Measurements from ENCODE around the gene RAB3IL1.
A peak's percentile ranks its signal among the peaks of the same experiment; 100 is the strongest.

The RAB3IL1 gene

DNA sequence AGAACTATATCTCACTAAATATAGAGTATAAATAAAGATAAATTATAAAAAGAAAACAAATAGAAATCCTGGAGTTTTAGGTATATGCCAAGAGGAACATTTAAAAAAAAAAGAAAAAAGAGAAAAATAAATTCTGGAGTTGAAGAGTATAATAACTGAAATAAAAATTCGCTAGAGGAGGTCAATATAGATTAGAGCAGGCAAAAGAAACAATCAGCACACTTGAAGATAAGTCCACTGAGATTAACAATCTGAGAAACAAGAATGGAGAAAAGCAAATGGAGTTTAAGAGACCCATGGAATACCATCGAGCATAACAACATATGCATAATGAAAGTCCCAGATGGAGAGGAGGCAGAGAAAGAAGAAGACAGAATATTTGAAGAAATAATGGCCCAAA lies 18.5 kb upstream of the RAB3IL1 start:
- DNase-seq = no peak
- no peak overlapping the region for H3K27ac ChIP-seq
- TF ChIP-seq, protein P1, sequence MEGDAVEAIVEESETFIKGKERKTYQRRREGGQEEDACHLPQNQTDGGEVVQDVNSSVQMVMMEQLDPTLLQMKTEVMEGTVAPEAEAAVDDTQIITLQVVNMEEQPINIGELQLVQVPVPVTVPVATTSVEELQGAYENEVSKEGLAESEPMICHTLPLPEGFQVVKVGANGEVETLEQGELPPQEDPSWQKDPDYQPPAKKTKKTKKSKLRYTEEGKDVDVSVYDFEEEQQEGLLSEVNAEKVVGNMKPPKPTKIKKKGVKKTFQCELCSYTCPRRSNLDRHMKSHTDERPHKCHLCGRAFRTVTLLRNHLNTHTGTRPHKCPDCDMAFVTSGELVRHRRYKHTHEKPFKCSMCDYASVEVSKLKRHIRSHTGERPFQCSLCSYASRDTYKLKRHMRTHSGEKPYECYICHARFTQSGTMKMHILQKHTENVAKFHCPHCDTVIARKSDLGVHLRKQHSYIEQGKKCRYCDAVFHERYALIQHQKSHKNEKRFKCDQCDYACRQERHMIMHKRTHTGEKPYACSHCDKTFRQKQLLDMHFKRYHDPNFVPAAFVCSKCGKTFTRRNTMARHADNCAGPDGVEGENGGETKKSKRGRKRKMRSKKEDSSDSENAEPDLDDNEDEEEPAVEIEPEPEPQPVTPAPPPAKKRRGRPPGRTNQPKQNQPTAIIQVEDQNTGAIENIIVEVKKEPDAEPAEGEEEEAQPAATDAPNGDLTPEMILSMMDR (IDR thresholded peaks at IDR 0.05; ENCODE audit: low read depth, low read length, missing control alignments) = no peak
- in situ Hi-C loops (cut with HindIII; ENCODE audit: low pct_ligation_motif_present, low sequenced_read_pairs) = no loop called here
- no peaks in the 10 kb centered on the region for H3K36me3 ChIP-seq (replicated peaks)
- no peaks in the 10 kb centered on the region for H3K27me3 ChIP-seq (replicated peaks)
- no peak overlapping the region for H3K4me3 ChIP-seq (ENCODE audit: low read depth, low read length)

DNA sequence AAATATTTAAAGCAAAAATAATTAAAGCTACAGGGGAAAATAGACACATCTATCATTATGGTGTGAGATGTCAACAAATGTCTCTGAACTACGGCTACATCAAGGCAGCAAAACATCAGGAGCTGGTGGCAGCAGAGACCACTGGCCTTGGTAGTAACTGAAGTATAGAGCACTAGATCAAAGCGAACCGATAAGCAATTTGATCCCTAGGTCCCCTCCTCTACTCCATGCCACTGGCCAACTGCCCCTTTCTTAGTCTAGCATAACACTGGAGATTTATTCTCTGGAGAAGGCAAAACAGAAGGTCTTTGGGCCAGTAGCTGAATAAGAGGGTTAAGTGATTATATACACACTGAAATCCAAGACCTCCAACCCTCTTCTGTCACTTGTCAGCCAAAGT lies 13.6 kb upstream of the RAB3IL1 start:
- H3K27ac ChIP-seq = no peak overlapping the region
- in situ Hi-C loops (cut with HindIII; ENCODE audit: low pct_ligation_motif_present, low sequenced_read_pairs) = no loop called here
- no peak overlapping the region for H3K4me3 ChIP-seq (ENCODE audit: low read depth, low read length)
- H3K27me3 ChIP-seq (replicated peaks) = no peaks in the 10 kb centered on the region
- DNase-seq = no peak
- TF ChIP-seq, protein P1 (IDR thresholded peaks at IDR 0.05; ENCODE audit: low read depth, low read length, missing control alignments) = no peak
- no peaks in the 10 kb centered on the region for H3K36me3 ChIP-seq (replicated peaks)

DNA sequence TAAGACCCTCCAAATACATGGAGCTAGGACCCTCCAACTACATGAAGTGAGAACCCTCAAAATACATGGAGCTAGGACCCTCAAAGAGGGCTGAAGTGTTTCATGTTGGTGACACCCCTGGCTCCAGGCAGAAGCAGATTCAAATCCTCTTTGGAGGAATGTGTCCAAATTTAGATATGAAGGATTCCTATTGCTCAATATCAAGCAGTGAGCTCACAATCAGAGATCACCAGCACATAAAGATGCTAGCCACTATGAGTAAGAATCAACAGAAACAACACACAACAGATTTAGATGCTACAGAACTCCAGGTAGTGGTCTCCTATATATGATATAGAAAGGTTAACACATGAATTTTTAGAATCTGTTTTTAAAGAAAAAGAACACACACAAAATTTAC lies 11.2 kb upstream of the RAB3IL1 start:
- DNase-seq = no peak
- H3K27me3 ChIP-seq (replicated peaks) = no peaks in the 10 kb centered on the region
- TF ChIP-seq, protein P1 (IDR thresholded peaks at IDR 0.05; ENCODE audit: low read depth, low read length, missing control alignments) = no peak
- H3K27ac ChIP-seq = no peak overlapping the region
- H3K36me3 ChIP-seq (replicated peaks) = no peaks in the 10 kb centered on the region
- no peak overlapping the region for H3K4me3 ChIP-seq (ENCODE audit: low read depth, low read length)
- in situ Hi-C loops (cut with HindIII; ENCODE audit: low pct_ligation_motif_present, low sequenced_read_pairs) = no loop called here

DNA sequence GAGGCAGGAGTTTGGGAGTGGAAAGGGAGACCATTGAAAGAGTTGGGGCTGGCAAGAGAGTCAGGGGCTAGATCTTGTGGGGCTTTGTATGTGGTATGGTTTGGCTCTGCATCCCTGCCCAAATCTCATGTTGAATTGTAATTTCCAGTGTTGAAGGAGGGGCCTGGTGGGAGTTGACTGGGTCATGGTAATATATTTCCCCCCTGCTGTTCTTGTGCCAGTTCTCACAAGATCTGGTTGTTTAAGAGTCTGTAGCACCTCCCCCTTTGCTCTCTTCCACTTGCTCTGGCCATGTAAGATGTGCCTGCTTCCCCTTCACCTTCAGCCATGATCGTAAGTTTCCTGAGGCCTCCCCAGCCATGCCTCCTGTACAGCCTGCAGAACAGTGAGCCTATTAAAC lies 10.1 kb upstream of the RAB3IL1 start:
- TF ChIP-seq, protein P1 (IDR thresholded peaks at IDR 0.05; ENCODE audit: low read depth, low read length, missing control alignments) = no peak
- Histone ChIP-seq H3K27ac (no peak overlapping the region), H3K36me3 (replicated peaks) (no peaks in the 10 kb centered on the region), H3K4me3 (ENCODE audit: low read depth, low read length) (no peak overlapping the region), H3K27me3 (replicated peaks) (no peaks in the 10 kb centered on the region)
- in situ Hi-C loops (cut with HindIII; ENCODE audit: low pct_ligation_motif_present, low sequenced_read_pairs) = no loop called here
- DNase-seq = peak; percentile 19

DNA sequence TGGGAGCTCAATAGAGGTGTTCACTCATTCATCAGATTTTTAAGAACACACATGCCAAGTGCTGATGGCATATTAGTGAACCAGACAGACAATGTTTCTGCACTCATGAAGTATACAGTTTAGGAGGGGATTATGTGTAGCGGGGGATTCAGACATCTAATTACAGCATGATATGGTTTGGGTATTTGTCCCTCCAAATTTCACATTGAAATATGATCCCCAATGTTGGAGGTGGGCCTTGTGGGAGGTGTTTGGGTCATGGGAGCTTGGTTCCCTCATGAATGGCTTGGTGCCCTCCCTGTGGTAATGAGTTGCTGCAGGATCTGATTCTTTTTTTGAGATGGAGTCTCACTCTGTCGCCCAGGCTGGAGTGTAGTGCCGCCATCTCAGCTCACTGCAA lies 8.9 kb upstream of the RAB3IL1 start:
- Histone ChIP-seq H3K27me3 (replicated peaks) (no peaks in the 10 kb centered on the region), H3K27ac (no peak overlapping the region), H3K36me3 (replicated peaks) (no peaks in the 10 kb centered on the region), H3K4me3 (ENCODE audit: low read depth, low read length) (no peak overlapping the region)
- TF ChIP-seq, protein P1 (IDR thresholded peaks at IDR 0.05; ENCODE audit: low read depth, low read length, missing control alignments) = no peak
- DNase-seq = no peak
- in situ Hi-C loops (cut with HindIII; ENCODE audit: low pct_ligation_motif_present, low sequenced_read_pairs) = no loop called here

DNA sequence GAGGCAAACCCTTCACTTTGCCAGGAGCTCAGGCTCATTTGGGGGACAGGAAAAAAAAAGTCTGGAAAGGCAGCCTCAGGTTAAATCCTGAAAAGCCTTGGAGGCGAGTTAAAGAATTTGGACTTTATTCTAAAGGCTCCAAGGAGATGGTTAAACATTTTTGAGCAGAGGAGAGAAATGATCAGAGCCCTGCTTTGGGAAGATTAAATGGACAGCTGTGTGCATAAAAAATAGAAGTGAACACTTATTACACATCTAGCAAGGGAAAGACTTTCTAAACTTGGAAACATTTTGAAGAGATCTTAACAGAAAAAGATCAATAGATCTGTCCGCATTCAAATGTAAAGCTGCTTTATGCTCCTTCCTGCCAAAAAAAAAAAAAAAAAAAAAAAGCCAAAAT lies 8.4 kb upstream of the RAB3IL1 start:
- no peaks in the 10 kb centered on the region for H3K27me3 ChIP-seq (replicated peaks)
- no peak overlapping the region for H3K27ac ChIP-seq
- H3K4me3 ChIP-seq (ENCODE audit: low read depth, low read length) = no peak overlapping the region
- in situ Hi-C loops (cut with HindIII; ENCODE audit: low pct_ligation_motif_present, low sequenced_read_pairs) = no loop called here
- DNase-seq = no peak
- no peaks in the 10 kb centered on the region for H3K36me3 ChIP-seq (replicated peaks)
- TF ChIP-seq, protein P1 (IDR thresholded peaks at IDR 0.05; ENCODE audit: low read depth, low read length, missing control alignments) = no peak
